ENCODE data around the gene PROB1.

GRCh38 chr5:139361835-139362429 is 33.0 kb downstream of the PROB1 start:
- TF ChIP-seq GATA2 (IDR thresholded peaks at IDR 0.05; ENCODE audit: low read depth, low read length) (no peak), GATA3 (IDR thresholded peaks at IDR 0.05; ENCODE audit: low read depth, low read length) (no peak)

Measured in SH-SY5Y (cell line).